ENCODE measurements around the gene MSI2.

DNA sequence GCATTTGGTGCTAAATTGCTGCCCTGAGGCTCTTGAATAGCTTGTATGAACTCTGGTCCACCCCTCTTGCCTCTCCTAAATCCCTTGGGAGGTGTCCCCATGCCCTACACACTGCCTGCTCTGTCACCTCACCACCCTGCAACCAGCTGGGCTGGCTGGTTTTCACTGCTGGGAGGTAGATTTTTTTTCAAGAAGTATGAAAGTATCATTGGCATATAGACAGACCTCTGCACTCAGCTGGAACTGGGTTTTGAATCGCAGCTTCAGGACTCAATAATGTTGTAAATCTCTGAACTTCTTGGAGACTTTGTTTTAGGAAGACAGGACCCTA is 184.9 kb downstream of the MSI2 start:
- TF ChIP-seq POLR2A (IDR thresholded peaks at IDR 0.05) = no peak
- TF ChIP-seq, protein P1, sequence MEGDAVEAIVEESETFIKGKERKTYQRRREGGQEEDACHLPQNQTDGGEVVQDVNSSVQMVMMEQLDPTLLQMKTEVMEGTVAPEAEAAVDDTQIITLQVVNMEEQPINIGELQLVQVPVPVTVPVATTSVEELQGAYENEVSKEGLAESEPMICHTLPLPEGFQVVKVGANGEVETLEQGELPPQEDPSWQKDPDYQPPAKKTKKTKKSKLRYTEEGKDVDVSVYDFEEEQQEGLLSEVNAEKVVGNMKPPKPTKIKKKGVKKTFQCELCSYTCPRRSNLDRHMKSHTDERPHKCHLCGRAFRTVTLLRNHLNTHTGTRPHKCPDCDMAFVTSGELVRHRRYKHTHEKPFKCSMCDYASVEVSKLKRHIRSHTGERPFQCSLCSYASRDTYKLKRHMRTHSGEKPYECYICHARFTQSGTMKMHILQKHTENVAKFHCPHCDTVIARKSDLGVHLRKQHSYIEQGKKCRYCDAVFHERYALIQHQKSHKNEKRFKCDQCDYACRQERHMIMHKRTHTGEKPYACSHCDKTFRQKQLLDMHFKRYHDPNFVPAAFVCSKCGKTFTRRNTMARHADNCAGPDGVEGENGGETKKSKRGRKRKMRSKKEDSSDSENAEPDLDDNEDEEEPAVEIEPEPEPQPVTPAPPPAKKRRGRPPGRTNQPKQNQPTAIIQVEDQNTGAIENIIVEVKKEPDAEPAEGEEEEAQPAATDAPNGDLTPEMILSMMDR (IDR thresholded peaks at IDR 0.05) = no peak
